SK-N-SH (cell line): ENCODE data around the gene CP. TPM values are rescaled to one million over a fixed set of nuclear protein-coding genes. Genes with fewer than 3 reads are reported as not detected.

Experiments
- CTCF ChIA-PET: fragments of 300-600, 350-600 bp; formaldehyde crosslinking; extraction: SDS; loops from one replicate; lab custom pipeline; 2021; lab: Yijun Ruan, JAX
- POLR2A ChIA-PET: fragments of 350-600 bp; sonication (Branson Sonifier 250); formaldehyde crosslinking; extraction: SDS; loops from one replicate; lab custom pipeline; 2020; ENCODE audit warnings: antibody characterized with exemption, inconsistent platforms; lab: Yijun Ruan, JAX
- DNase-seq: peaks from one replicate; pipeline ENCODE4 v3.0.0; 2012
- H2AFZ ChIP-seq: fragments of 200-600 bp; sonication (generic); 2 replicates; pipeline ENCODE4 v1.8.1; 2016; ENCODE audit warnings: antibody characterized with exemption, mild to moderate bottlenecking, low read depth
- H3F3A ChIP-seq: fragments of 200-600 bp; sonication (generic); replicated peaks from 2 replicates; pipeline ENCODE3; 2016; ENCODE audit warnings: antibody characterized with exemption, mild to moderate bottlenecking; ENCODE audit not compliant: insufficient read depth
- H3K27ac ChIP-seq, 2 experiments: fragments of 200-500 bp in 1 of 2; fragments of 200-600 bp in 1 of 2; sonication (Bioruptor generic) in 1 of 2; sonication (generic), shearing (Covaris generic) in 1 of 2; 2 replicates each; pipeline versions ENCODE4 v1.5.1 to v1.6.1; 2014 to 2016; ENCODE audit warnings: low read depth in 2 of 2, inconsistent platforms in 1 of 2, low read length in 1 of 2, mild to moderate bottlenecking in 1 of 2, mixed read lengths in 1 of 2
- H3K27me3 ChIP-seq: fragments of 200-600 bp; sonication (generic), shearing (Covaris generic); 2 replicates; pipeline ENCODE4 v1.6.1; 2016; ENCODE audit warnings: mixed run types; ENCODE audit not compliant: insufficient read depth
- H3K36me3 ChIP-seq, 2 experiments: fragments of 200-500 bp in 1 of 2; fragments of 200-600 bp in 1 of 2; sonication (Bioruptor generic) in 1 of 2; sonication (generic) in 1 of 2; replicated peaks in 1 of 2; 2 replicates each; pipeline versions ENCODE3 to v1.5.1; 2014 to 2016; ENCODE audit warnings: low read length in 1 of 2, mild to moderate bottlenecking in 1 of 2; ENCODE audit not compliant: insufficient read depth in 2 of 2, control insufficient read depth in 1 of 2
- H3K4me1 ChIP-seq, 2 experiments: fragments of 200-500 bp in 1 of 2; fragments of 200-600 bp in 1 of 2; sonication (Bioruptor generic) in 1 of 2; sonication (generic), shearing (Covaris generic) in 1 of 2; 2 replicates each; pipeline versions ENCODE4 v1.5.1 to v1.6.1; 2014 to 2016; ENCODE audit warnings: low read depth in 1 of 2, low read length in 1 of 2, mixed run types in 1 of 2; ENCODE audit not compliant: insufficient read depth in 2 of 2, control insufficient read depth in 1 of 2
- H3K4me2 ChIP-seq: fragments of 200-600 bp; sonication (generic), shearing (Covaris generic); 2 replicates; pipeline ENCODE4 v1.6.1; 2017; ENCODE audit warnings: mixed run types
- H3K4me3 ChIP-seq, 2 experiments: fragments of 200-500 bp in 1 of 2; fragments of 200-600 bp in 1 of 2; sonication (Bioruptor generic) in 1 of 2; sonication (generic), shearing (Covaris generic) in 1 of 2; 2 replicates each; pipeline versions ENCODE4 v1.5.1 to v1.8.1; 2014 to 2016; ENCODE audit warnings: low read depth in 2 of 2, inconsistent platforms in 1 of 2, low read length in 1 of 2, mild to moderate bottlenecking in 1 of 2, mixed read lengths in 1 of 2, moderate library complexity in 1 of 2
- H3K79me2 ChIP-seq: fragments of 200-600 bp; sonication (generic); 2 replicates; pipeline ENCODE4 v1.8.1; 2017; ENCODE audit warnings: mild to moderate bottlenecking; ENCODE audit not compliant: insufficient read depth
- H3K9ac ChIP-seq: fragments of 200-600 bp; sonication (generic); 2 replicates; pipeline ENCODE4 v1.6.1; 2017; ENCODE audit warnings: mixed run types
- H3K9me2 ChIP-seq: fragments of 200-600 bp; sonication (generic); 2 replicates; pipeline ENCODE4 v1.6.1; 2017; ENCODE audit warnings: mixed run types
- H3K9me3 ChIP-seq: fragments of 200-600 bp; sonication (generic); 2 replicates; pipeline ENCODE4 v1.6.1; 2017; ENCODE audit warnings: mixed run types, mild to moderate bottlenecking, moderate library complexity
- H4K20me1 ChIP-seq: fragments of 200-600 bp; sonication (generic); 2 replicates; pipeline ENCODE4 v1.6.1; 2017; ENCODE audit warnings: mild to moderate bottlenecking, mixed run types; ENCODE audit not compliant: insufficient read depth
- FOXM1 ChIP-seq: IDR thresholded peaks from 2 replicates; pipeline ENCODE4 v1.4.0; 2012; ENCODE audit warnings: low read depth, mild to moderate bottlenecking
- GABPA ChIP-seq: IDR thresholded peaks from 2 replicates; pipeline ENCODE4 v1.4.0; 2012; ENCODE audit warnings: low read depth, mild to moderate bottlenecking
- JUND ChIP-seq: IDR thresholded peaks from 2 replicates; pipeline ENCODE4 v1.4.0; 2012
- MXI1 ChIP-seq: IDR thresholded peaks from 2 replicates; pipeline ENCODE4 v1.6.1; 2012; ENCODE audit warnings: mild to moderate bottlenecking, low read depth, low read length, improper control_type of control experiment
- NFIC ChIP-seq: IDR thresholded peaks from 2 replicates; pipeline ENCODE4 v1.4.0; 2012; ENCODE audit warnings: borderline replicate concordance
- NRF1 ChIP-seq: IDR thresholded peaks from 2 replicates; pipeline ENCODE4 v1.6.1; 2012; ENCODE audit warnings: low read depth, mild to moderate bottlenecking, low read length
- RCOR1 ChIP-seq: fragments of 150-350 bp; IDR thresholded peaks from 2 replicates; pipeline ENCODE4 v1.6.1; 2017; ENCODE audit warnings: antibody characterized with exemption, low read length
- RXRA ChIP-seq: IDR thresholded peaks from 2 replicates; pipeline ENCODE4 v1.4.0; 2012; ENCODE audit warnings: low read depth, mild to moderate bottlenecking, borderline replicate concordance
- TAF1 ChIP-seq: IDR thresholded peaks from 2 replicates; pipeline ENCODE4 v1.6.1; 2012; ENCODE audit warnings: low read depth, mild to moderate bottlenecking, low read length, moderate library complexity, borderline replicate concordance
- TEAD4 ChIP-seq: IDR thresholded peaks from 2 replicates; pipeline ENCODE4 v1.4.0; 2012; ENCODE audit warnings: mild to moderate bottlenecking, borderline replicate concordance; ENCODE audit not compliant: insufficient read depth
- WGBS: methylation state at CpG from one replicate; pipeline ENCODE4 v1.1.6; 2017; ENCODE audit warnings: low lambda C conversion rate; 5-methylcytosine and 5-hydroxymethylcytosine counted together
- polyA plus RNA-seq, 3 experiments: library from polyadenylated mRNA; depleted of rRNA; stranded (reverse); fragments of >200 nt; gene quantifications; 2 replicates each; pipeline ENCODE4 v1.2.3, GENCODE V29; 2012
- TF ChIP-seq, protein P1 (sequence below): IDR thresholded peaks from 2 replicates; pipeline ENCODE4 v1.4.0; 2012; ENCODE audit warnings: low read depth
- TF ChIP-seq, protein P2 (sequence below): IDR thresholded peaks from 2 replicates; pipeline ENCODE4 v1.4.0; 2012; ENCODE audit warnings: low read depth, borderline replicate concordance
- TF ChIP-seq, protein P3 (sequence below): fragments of 150-350 bp; IDR thresholded peaks from 2 replicates; pipeline ENCODE4 v1.6.1; 2016; ENCODE audit warnings: mild to moderate bottlenecking, low read depth, low read length
- TF ChIP-seq, protein P4 (sequence below): fragments of 150-350 bp; IDR thresholded peaks from 2 replicates; pipeline ENCODE4 v1.6.1; 2017; ENCODE audit warnings: antibody characterized with exemption, low read length, low read depth, borderline replicate concordance

CP gene
- polyA plus RNA-seq, 1 of the 3 experiments (the other 2 are of a cell fraction): not detected

DNA sequence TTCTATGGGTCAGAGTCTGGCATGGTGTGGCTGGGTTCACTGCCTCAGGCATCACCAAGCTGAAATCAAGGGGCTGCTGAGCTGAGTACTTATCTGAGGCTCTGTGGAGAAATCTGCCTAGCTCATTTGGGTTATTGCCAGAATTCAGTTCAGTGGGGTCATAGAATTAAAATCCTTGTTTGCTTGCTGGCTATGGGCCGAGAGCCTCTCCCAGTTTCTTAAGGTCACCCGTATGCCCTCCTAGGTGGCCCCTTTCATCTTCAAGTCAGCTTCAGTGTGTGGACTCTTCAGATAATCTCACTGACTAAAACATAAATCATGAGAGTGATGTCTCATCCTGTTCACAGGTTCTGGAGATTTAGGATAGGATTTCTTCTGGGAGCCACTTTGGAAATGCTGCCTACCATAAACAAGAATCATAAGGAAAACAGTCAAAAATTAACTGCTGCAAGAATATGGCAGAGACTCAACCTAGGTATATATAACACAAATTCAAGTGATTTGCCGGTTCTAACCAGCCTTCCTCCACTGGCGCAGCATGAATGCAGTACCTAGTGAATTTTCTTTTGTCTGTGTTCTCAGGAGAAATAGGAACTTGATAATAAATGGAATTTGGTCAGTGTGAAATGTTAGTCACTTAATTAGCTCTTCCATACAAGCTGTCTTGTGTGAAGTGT, 5.3 kb downstream of the CP start:
- no peak overlapping the region for H3K4me3 ChIP-seq
- no peaks in the 10 kb centered on the region for H4K20me1 ChIP-seq
- no peaks in the 10 kb centered on the region for H3K9me2 ChIP-seq
- CTCF ChIA-PET: interaction anchor here (1.3 kb wide), 2 partner anchors 56 to 96 kb away, joined by 3 to 7 read pairs; no protein-coding TSS in a partner anchor
- H3K9ac ChIP-seq: no peak overlapping the region
- H3K27me3 ChIP-seq: no peaks in the 10 kb centered on the region
- POLR2A ChIA-PET: no interaction called here
- no peaks in the 10 kb centered on the region for H3K79me2 ChIP-seq
- no peaks in the 10 kb centered on the region for H3K9me3 ChIP-seq
- no peak overlapping the region for H2AFZ ChIP-seq
- H3K4me2 ChIP-seq: no peak overlapping the region
- no peaks in the 10 kb centered on the region for H3K36me3 ChIP-seq
- peaks cover 0 to 5% of the 10 kb centered on the region in 2 experiments; a peak in 2 of 4 replicates for H3K4me1 ChIP-seq
- DNase-seq: peak; percentile 39
- no peaks in the 10 kb centered on the region for H3F3A ChIP-seq
- WGBS: 77% methylated on average over 4 of the region's 4 CpGs
- no peak overlapping the region for H3K27ac ChIP-seq
- TF ChIP-seq, protein P1, sequence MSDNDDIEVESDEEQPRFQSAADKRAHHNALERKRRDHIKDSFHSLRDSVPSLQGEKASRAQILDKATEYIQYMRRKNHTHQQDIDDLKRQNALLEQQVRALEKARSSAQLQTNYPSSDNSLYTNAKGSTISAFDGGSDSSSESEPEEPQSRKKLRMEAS: no peak
- no peak for TF ChIP-seq MXI1
- no peak for TF ChIP-seq RCOR1
- no peak for TF ChIP-seq NFIC
- TF ChIP-seq, protein P2, sequence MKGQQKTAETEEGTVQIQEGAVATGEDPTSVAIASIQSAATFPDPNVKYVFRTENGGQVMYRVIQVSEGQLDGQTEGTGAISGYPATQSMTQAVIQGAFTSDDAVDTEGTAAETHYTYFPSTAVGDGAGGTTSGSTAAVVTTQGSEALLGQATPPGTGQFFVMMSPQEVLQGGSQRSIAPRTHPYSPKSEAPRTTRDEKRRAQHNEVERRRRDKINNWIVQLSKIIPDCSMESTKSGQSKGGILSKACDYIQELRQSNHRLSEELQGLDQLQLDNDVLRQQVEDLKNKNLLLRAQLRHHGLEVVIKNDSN: no peak
- no peak for TF ChIP-seq TEAD4
- no peak for TF ChIP-seq NRF1
- TF ChIP-seq FOXM1: no peak
- TF ChIP-seq TAF1: no peak
- TF ChIP-seq JUND: no peak
- no peak for TF ChIP-seq GABPA
- TF ChIP-seq, all 33 proteins: peak for 0

DNA sequence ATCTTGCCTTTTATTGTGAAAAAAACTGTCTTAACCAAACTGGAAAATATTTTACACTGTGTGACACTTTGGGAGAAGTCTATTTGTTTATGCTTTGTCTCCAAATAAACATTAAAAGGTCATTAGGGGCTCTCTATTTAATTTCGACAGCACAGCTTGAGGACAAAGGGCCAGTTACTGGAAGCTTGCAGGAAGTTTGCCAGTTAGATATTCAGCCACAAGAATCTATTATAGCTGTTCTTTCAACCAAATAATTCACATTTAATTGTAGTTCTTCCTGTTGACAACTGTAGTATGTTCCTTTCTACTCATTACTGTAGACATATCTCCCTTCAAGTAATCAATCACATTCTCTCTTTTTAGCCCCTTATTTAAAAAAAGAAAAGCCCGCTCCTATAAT, 6.1 kb downstream of the CP start:
- Histone ChIP-seq H3K79me2 (no peaks in the 10 kb centered on the region), H3K9me3 (no peaks in the 10 kb centered on the region), H3K4me1 (peaks cover 0 to 5% of the 10 kb centered on the region in 2 experiments; a peak in 2 of 4 replicates), H3K9ac (no peak overlapping the region), H3F3A (no peaks in the 10 kb centered on the region), H3K27ac (no peak overlapping the region), H3K36me3 (no peaks in the 10 kb centered on the region), H3K4me2 (no peak overlapping the region), H3K9me2 (no peaks in the 10 kb centered on the region), H3K4me3 (no peak overlapping the region), H3K27me3 (no peaks in the 10 kb centered on the region), H2AFZ (no peak overlapping the region), H4K20me1 (no peaks in the 10 kb centered on the region)
- DNase-seq: no peak
- CTCF ChIA-PET: no interaction called here
- POLR2A ChIA-PET: no interaction called here
- WGBS: 63% methylated on average over 2 of the region's 2 CpGs
- TF ChIP-seq, protein P3, sequence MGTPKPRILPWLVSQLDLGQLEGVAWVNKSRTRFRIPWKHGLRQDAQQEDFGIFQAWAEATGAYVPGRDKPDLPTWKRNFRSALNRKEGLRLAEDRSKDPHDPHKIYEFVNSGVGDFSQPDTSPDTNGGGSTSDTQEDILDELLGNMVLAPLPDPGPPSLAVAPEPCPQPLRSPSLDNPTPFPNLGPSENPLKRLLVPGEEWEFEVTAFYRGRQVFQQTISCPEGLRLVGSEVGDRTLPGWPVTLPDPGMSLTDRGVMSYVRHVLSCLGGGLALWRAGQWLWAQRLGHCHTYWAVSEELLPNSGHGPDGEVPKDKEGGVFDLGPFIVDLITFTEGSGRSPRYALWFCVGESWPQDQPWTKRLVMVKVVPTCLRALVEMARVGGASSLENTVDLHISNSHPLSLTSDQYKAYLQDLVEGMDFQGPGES: no peak
- TF ChIP-seq RXRA (no peak), FOXM1 (no peak), GABPA (no peak), TAF1 (no peak)
- TF ChIP-seq, protein P4, sequence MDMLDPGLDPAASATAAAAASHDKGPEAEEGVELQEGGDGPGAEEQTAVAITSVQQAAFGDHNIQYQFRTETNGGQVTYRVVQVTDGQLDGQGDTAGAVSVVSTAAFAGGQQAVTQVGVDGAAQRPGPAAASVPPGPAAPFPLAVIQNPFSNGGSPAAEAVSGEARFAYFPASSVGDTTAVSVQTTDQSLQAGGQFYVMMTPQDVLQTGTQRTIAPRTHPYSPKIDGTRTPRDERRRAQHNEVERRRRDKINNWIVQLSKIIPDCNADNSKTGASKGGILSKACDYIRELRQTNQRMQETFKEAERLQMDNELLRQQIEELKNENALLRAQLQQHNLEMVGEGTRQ: no peak
